GM21360 (cell line): ENCODE results near the gene PERM1.
"Not testable (repeated sequence)": the region's sequence is repeated elsewhere in the genome, so short reads cannot be mapped to it uniquely, and the experiment has no call there.

Source experiments
- ATAC-seq: cut with Tn5 transposase; IDR thresholded peaks from one replicate; pipeline ENCODE4 v1.9.1; 2021; ENCODE audit warnings: mild to moderate bottlenecking, moderate library complexity; ENCODE audit not compliant: unreplicated experiment

PERM1 gene

GRCh38 chr1:950881-951280 lies 31.0 kb downstream of the PERM1 start:
- no peak for ATAC-seq

DNA sequence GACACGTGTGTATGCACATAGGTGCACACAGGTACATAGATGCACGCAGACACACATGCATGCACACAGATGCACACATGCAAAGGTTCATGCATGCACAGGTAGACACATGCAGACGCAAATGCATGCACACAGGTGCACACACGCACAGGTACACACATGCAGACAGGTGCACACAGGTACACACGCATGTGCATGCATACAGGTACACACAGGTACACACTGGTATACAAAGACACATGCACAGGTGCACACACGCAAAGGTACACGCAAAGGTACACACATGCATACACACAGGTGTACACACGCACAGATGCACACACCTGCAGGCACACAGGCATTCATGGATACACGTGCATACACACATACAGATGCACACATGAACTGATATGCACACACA lies 31.6 kb downstream of the PERM1 start:
- no peak for ATAC-seq

GRCh38 chr1:947958-948357 lies 33.9 kb downstream of the PERM1 start:
- ATAC-seq = no peak

- not testable (repeated sequence) for ATAC-seq
Observed at GRCh38 chr1:946811-947210, 35.1 kb downstream of the PERM1 start.

DNA sequence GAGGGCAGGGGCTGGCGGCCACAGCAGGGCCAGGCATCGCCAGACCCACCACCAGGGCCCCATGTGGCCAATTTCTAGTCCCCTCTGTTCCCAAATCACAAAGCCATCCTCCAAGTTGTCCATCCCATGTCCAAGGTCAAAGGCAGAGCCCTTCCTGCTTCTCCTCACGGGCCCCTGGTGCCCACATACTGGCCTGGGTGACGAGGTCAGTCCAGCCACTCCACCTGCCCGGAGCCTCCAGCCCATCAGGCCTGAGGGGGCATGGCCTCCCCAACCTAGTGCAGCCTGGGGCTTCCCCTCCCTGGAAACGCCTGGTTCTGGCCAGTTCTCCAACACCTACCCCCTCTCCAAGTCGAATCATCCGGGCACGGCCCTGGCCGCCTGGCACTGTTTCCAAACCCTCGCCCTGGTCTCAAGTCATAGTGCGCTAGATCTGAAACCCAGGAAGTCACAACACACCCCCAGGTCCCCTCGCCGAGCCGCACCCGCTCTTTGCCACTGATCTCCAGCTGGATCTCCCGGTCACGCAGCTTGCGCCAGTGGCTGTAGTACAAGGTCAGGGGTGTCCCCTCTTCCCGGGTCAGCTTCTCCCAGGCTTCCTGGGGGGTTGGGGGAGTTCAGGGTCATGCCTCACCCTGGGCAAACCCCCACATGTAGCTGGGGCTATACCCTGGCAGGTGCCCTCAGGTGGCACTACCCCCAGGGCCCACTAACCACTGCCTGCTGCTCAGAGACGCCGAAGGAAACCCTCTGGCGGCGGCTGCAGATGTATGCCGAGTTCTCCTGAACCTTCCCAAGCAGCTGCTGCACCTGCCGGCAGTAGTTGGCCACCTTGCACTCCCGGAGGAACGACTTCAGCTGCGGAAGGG lies 36.0 kb downstream of the PERM1 start:
- ATAC-seq = no peak

DNA sequence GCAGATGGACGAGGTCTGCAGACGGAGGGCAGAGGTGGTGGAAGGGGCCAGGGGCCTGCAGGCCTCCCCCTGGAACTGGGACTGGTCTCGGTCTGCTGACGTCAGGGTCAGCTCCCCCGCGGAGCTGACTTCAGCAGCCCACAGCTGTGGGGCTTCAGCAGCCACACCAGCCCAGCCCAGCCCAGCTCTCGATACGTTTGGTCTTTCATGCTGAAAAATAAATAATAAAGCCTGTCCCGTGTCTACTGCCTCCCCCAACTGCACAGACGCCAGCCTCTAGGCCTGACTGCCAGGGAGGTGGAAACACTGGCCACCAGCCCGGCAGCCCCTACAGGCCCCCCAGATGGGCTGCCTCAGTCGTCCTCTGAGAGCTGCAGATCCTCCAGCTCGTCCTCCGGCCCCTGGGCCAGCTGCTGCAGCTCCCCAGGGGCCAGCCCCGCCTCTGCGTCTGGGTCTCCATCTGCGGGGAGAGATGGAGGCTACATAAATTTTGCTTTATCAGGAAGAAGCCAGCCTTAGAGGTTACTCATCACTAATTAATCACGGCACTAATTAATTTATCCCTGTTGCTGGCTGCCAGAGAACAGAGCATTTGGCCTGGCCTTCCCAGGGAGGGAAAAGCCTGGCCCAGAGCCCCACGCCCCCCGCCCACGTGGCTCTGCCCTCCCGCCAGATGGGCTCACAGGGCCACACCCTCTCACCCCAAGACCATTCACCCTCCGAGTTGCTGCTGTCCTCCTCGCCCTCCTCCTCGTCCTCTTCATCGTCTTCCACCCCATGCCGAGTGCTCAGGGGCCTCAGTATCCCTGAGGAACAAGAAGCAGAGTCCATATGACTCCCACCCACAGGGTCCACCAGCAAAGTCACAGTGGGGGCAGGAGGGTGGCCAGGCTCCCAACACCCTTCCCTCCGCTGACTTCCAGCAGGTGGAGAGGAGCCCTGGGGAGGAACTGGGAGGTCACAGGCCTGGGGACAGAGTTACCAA lies 37.3 kb downstream of the PERM1 start:
- ATAC-seq = no peak

DNA sequence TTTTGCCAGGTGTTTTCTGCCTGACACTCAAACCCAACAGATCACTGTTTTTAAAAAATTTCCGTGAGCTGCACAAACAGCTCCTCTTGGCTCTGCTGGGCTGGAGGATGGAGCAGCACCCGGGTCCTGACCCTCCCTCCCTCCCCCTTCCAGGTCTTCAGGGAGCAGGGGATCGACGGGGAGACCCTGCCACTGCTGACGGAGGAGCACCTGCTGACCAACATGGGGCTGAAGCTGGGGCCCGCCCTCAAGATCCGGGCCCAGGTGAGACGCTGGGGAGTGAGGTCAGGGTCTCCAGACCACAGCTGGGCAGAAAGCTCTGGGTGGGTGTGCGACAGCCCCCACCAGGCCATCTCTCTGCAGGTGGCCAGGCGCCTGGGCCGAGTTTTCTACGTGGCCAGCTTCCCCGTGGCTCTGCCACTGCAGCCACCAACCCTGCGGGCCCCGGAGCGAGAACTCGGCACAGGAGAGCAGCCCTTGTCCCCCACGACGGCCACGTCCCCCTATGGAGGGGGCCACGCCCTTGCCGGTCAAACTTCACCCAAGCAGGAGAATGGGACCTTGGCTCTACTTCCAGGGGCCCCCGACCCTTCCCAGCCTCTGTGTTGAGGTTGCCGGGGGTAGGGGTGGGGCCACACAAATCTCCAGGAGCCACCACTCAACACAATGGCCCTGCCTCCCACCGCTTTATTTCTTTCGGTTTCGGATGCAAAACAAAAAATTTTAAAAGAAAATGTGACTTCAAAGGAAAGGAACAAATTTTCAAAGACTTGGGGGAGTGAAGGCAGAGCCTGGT lies 38.1 kb downstream of the PERM1 start:
- ATAC-seq = no peak

GRCh38 chr1:942864-943533 lies 38.9 kb downstream of the PERM1 start:
- ATAC-seq = no peak

GRCh38 chr1:942411-942821 lies 39.5 kb downstream of the PERM1 start:
- no peak for ATAC-seq

GRCh38 chr1:941588-942383 lies 40.1 kb downstream of the PERM1 start:
- no peak for ATAC-seq

DNA sequence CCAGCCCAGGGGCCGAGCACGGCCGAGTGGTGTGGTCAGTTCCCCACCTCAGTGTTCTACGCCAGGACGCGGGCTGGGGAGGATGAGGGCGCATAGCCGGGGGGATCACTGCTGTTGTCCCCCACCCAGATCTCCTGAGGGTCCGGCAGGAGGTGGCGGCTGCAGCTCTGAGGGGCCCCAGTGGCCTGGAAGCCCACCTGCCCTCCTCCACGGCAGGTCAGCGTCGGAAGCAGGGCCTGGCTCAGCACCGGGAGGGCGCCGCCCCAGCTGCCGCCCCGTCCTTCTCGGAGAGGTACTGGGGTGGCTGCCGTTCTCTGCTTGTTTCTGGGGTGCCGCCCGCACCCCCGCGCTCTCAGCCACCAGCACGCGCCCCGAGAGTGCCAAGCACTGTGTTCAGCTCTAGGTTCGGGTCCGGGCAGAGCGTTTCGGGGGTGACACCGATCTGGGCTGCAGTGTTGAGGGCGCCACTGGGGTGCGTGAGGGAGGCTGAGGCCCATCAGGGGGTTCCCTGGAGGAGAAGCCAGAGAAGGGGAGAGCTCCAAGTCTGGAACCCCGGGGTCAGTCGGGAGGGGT lies 40.8 kb downstream of the PERM1 start:
- ATAC-seq = no peak

DNA sequence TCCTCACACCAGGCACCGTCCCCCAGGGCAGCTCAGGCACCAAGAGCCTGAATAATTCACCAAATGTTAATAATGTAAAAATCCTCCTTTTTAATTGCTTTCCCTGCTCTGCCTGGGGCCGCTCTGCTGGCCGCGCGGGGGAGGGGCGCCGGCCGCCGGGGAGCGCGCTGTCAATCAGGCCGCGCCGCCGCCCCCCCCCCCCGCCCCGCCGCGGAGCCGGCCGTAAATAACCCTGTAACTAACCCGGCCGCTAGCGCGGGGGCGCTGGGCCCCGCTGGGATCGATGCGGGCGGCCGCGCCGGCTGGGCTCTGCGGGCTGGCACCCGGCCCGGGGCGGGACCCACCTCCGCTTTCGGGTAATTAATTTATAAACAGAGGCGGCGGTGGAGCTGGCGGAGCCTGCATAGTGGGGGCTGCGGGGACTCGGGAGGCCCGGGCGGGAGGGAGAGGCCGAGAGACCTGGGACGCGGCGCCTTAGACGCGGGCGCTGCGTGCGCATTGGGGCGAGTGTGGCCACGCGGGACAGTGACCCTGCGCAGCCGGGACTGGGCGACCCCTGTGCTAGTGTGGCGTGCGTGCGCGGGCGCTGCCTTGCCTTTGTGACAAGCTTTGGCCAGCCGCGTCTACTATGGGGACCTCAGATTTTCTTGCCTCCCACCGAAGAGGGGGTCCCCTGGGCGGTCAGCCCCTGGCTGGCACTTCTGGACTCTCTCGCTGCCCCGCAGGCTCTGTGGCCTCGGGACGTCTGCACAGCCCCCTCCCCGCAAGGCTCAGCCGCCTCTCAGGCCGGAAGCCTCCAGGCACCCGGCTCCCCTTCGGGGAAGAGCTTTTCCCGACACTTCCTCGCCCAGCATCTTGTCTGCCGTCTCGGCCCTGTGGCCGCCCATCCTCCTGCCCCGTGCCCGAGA lies 41.5 kb downstream of the PERM1 start:
- no peak for ATAC-seq

GRCh38 chr1:939511-940106 lies 42.3 kb downstream of the PERM1 start:
- ATAC-seq = no peak

DNA sequence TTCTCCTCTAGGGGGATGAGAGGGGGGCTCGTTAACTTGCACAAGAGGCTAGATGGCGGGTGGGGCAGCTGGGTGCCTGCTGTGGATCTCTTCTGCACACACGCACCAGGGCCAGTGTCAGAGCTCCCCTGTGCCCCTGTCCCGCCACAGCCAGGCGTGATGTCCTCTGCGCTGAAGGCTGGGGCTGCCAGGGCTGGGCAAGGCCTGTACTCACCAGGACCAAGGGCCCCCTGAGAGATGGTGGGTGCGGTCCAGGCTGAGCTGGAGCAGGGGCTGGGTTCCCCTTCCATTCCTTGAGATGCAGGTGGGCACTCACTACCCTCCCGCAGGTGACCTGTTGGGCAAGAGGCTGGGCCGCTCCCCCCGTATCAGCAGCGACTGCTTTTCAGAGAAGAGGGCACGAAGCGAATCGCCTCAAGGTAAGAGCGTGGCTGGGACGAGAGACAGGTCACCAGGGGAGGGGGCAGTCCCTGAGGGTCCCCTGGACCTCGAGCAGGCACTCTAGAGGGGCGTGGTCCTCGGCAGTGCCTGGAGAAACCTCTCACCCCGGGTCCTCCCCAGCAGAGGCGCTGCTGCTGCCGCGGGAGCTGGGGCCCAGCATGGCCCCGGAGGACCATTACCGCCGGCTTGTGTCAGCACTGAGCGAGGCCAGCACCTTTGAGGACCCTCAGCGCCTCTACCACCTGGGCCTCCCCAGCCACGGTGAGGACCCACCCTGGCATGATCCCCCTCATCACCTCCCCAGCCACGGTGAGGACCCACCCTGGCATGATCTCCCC lies 43.0 kb downstream of the PERM1 start:
- no peak for ATAC-seq

GRCh38 chr1:938088-938683 lies 43.7 kb downstream of the PERM1 start:
- ATAC-seq = no peak

DNA sequence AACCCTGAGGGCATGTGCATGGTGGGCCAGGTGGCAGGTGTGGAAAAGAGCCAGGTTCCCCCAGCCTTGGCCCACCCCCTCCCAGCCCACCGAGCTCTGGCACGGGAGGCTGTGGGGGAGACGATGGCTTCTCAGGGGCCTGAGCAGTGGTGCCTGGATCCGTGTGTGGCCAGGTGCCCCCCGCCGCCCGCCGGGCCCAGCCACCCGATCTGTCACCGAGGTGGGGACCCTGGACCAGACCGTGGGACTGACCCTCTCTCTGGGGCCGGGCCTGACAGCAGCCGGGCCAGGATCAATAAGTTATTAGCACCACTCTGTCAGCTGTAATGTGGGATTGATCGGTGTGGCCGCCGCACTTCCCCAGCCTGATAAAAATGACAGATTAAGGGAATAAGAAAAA lies 44.4 kb downstream of the PERM1 start:
- ATAC-seq = no peak
